ENCODE results near the gene DMRT1.

DMRT1 gene

DNA sequence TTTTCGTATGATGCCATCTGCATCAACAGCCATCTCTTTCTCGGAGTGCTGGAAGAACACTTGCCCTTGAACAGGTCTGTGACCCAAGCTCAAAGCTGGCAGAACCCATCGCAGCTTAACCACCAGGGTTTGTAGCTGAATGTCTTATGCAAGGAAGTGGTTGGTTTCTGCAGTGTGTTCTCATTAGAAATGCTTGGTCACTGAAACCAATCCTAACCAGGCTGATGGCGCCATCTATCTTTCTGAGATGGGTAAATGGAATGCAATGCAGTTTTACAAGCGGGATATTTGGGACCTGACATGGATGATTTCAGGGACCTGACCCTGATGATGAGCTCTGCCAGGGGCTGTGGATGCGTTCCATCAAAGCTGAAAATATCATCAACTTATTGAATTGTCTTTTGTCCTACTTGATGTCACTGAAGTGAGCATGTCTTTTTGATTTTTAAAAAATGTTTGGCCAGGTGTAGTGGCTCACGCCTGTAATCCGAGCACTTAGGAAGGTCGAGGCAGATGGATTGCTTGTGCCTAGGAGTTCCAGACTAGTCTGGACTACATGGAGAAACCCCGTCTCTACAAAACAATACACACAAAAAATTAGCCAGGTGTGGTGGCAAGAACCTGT, 163.7 kb downstream of the DMRT1 start:
- no peak for DNase-seq

DNA sequence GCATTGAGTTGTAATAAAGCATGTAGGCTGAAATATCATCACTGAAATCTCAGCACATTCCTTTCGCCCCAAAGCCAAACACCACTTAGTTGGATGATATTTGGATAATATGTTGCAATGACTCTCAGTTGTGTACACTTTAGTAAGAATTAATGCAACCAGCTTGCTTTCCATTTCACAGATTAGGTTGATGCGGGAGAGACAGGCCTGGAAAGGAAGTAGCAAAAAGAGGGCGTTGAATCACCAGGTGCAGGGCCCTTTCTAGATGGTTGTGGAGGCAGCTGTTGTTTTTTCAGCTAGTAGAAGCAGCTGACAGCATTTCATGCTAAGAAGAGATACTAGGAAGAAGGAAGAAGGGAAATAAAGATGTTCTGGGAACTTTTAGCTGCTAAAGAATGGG, 165.8 kb downstream of the DMRT1 start:
- no peak for DNase-seq

DNA sequence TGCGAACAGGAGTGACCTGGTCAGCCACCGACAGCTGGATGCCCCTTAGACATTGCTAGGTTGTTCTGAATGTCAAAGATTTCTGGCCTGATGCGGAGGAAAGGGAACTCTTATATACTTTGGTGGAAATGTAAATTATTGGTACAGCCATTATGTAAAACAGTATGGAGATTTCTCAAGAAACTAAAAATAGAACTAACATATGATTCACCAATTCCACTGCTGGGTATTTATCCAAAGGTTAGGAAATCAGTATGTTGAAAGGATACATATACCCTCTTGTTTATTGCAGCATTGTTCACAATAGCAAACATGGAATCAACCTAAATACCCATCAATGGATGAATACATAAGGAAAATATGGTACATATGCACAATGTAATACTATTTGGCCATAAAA, 166.7 kb downstream of the DMRT1 start:
- DNase-seq, result no peak

DNA sequence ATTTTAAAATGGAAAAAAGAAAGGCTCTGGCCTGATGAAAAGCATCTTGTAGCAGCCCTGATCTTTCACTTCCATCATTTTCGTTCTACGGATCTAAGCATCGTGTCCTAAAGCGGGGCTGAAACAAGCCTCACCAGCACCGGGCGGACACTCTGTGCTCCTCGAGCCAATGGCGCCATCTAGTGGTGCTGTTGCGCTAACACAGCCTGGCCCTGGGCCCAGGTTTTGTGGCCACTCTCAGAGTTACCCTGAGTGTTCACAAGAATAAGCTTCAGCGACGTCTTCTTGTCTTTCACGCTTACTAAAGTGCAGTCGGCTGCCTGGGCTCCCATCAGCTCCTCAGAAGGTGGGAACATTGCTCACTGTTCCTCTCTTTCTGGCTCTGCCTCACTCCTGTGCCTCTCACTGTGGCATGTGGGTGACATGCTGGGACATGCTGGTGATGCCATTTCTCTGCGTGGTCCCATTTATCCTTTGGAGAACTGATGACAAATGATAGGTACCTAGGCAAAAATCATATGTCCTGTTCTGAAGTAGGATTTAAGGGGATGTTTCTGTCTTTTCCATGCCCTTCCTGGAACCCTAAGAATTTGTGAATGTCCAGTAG, 167.7 kb downstream of the DMRT1 start:
- DNase-seq, result peak; percentile 43

DNA sequence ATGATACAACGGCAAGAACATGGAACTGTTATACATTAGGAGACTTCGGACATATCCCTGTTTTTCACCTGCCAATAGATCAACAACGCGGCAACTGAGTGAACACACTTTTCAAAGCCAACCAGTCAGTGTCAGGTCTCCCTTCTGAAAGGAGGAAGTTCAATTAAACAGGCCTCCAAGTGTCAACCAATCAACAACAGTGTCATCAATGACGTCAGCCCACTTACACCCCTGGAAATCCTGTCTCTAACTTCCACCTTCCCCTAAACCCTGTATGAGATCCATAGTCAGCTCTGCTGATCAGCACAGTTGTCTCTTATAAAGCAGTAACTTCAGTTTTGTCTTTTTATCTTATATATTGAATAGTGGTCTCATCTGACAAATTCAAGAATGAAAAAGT, 171.5 kb downstream of the DMRT1 start:
- no peak for DNase-seq

DNA sequence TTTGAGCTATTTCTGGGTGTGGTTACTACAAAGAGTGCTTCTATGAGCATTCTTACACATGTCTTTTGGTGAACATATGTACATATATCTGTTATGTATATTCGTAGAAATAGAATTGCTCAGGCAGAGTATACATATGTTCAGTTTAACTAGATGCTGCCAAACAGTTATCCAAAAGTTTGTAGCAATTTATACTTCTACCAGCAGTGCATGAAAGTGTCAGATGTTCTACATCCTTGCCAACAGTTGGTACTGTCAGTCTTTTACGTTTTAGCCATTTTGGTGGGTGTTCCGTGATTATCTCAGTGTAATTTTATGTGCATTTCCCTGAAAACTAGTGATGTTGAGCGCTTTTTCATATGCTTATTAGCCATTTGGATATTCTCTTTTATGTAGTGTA, 172.7 kb downstream of the DMRT1 start:
- no peak for DNase-seq

DNA sequence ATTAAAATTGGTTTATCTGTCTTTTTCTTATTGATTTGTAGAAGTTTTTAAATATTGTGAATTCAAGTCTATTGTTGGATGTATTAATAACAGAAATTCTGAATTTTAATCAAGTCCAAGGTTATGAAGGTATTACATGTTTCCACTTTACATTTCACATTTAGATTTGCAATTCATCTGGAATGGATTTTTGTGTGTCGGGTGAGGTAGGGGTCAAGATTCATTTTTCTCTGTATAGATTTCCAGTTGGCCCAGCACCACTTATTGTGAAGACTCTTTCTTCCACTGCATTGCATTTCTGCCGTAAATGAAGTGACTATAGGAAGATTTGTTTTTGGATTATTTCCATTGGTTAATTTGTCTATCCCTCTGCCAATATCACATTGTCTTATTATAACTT, 173.1 kb downstream of the DMRT1 start:
- no peak for DNase-seq

DNA sequence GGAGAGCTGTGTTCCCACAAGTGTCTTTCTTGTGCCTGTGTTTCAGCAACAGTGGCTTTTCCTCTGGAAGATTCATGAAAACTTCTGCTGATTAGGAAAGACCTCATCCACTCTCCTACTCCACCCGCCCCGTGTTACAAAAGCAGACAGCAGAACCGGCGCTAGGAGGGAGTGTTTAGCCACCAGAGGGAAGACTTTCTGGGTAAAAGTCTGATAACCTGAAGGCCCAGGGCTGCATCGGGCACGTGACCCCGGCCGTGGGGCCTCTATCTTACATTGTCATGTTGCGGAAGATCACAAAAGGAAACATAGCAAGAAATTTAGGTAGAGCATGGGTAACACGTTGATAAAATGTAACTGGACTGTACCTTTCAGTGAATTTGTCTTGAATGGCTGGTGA, 176.6 kb downstream of the DMRT1 start:
- no peak for DNase-seq
